ENCODE measurements around the gene DEAF1. TPM values are rescaled to one million over a fixed set of nuclear protein-coding genes. Genes with fewer than 3 reads are reported as not detected.

Gene DEAF1
- total RNA-seq, 1 donor from 2014 or later = 23.8 TPM

- ATAC-seq = no peak
Measured at GRCh38 chr11:643849-644738, 50.9 kb downstream of the DEAF1 start.

DNA sequence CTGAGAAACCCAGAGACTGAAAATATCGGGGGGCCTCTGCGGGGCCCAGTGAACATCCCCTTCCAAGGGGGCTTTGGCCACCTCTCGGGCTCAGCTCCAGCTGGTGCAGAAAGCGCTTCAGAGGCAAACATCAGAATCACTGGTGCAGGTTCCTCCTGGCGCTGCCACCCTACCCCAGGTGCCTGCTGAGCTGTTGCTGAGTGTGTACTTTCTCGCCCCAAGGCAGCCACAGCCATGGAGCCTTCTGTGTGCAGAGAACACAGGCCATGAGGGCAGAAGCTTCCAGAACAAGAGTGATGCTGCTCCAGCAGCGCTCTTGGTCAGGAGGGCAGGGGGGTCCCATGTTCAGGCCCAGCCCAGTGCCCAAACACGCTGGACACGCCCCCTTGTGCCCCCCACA, 51.7 kb downstream of the DEAF1 start:
- ATAC-seq = no peak

- ATAC-seq = no peak
Measured at GRCh38 chr11:641806-642370, 53.1 kb downstream of the DEAF1 start.

- ATAC-seq = no peak
Measured at GRCh38 chr11:640021-640706, 54.9 kb downstream of the DEAF1 start.

DNA sequence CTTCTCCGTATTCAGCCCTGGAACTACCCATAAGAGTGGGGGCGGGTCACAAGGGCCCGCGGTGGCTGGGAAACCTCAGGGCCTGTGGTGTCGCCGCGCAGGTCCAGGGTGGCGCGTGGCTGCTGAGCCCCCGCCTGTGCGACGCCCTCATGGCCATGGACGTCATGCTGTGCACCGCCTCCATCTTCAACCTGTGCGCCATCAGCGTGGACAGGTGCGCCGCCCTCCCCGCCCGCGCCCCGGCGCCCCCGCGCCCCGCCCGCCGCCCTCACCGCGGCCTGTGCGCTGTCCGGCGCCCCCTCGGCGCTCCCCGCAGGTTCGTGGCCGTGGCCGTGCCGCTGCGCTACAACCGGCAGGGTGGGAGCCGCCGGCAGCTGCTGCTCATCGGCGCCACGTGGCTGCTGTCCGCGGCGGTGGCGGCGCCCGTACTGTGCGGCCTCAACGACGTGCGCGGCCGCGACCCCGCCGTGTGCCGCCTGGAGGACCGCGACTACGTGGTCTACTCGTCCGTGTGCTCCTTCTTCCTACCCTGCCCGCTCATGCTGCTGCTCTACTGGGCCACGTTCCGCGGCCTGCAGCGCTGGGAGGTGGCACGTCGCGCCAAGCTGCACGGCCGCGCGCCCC, 55.6 kb downstream of the DEAF1 start:
- ATAC-seq = no peak

- ATAC-seq = no peak
Measured at GRCh38 chr11:638631-639331, 56.2 kb downstream of the DEAF1 start.

DNA sequence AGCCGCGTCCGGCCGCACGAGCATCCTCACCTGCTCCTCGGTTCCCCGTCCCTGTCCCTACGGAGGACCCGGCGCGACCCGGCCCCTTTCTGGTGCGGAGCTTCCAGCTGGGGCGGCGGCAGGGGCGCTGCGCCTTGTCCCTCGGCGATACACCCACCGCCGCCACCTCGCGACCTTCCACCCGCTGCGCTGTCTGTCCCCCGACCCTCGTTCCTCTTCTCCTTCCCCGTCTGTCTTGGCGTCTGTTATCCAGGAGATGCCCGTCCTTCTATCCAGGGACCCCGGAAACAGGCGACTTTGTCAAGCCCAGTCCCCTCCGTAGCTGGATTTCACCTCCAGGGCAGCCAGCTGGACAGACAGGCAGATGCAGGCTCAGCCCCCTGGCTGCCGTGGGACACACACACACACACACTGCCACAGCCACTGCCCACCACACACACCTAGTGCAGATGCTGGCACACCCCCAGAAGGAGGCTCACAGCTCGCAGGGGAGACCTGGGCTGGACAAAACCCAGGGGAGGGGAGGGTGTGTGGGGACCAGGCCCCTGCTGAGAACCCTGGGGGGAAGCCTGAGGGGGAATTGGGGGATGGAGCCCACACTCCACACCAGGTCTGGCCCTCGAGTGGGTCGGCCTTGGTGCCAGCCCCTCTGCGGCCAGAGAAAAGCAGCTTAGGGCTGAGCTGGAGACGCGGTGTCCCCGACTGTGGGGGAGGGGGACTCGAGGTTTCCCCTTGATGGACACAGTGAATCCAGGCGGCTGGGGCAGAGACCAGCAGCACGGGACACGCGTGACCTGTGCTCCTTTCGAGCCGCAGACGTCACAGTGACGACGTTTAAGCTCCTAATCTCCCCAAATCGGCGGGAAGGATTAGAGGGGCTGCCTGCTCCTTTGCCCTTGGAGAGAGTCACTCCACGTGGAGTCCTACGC, 57.2 kb downstream of the DEAF1 start:
- ATAC-seq = no peak

DNA sequence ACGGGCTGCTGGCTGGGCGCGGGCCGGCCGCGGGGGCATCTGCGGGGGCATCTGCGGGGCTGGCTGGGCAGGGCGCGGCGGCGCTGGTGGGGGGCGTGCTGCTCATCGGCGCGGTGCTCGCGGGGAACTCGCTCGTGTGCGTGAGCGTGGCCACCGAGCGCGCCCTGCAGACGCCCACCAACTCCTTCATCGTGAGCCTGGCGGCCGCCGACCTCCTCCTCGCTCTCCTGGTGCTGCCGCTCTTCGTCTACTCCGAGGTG, 57.8 kb downstream of the DEAF1 start:
- ATAC-seq = no peak

DNA sequence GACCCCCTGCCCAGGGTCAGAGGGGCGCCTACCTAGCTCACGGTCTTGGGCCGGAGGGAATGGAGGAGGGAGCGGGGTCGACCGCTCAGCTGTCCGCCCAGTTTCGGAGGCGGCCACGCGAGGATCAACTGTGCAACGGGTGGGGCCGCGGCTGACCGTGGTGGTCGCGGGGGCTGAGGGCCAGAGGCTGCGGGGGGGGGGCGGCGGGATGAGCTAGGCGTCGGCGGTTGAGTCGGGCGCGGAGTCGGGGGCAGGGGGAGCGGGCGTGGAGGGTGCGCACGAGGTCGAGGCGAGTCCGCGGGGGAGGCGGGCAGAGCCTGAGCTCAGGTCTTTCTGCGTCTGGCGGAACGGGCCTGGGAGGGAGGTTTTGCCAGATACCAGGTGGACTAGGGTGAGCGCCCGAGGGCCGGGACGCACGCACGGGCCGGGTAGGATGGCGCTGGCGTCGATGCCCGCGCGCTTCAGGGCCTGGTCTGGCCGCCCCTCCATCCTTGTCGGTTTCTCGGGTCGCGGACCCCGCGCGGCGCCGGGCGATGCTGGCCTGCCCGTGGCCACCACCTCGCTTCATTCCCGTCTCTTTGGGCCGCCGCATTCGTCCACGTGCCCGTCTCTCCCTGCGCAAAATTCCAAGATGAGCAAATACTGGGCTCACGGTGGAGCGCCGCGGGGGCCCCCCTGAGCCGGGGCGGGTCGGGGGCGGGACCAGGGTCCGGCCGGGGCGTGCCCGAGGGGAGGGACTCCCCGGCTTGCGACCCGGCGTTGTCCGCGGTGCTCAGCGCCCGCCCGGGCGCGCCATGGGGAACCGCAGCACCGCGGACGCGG, 58.3 kb downstream of the DEAF1 start, which contains the start of gene DRD4:
DRD4 (plus strand) TSS at position 759 of the 822 bp plus-strand sequence; CDS start at position 795, 36 bp downstream.
- peak; percentile 31 for ATAC-seq

DNA sequence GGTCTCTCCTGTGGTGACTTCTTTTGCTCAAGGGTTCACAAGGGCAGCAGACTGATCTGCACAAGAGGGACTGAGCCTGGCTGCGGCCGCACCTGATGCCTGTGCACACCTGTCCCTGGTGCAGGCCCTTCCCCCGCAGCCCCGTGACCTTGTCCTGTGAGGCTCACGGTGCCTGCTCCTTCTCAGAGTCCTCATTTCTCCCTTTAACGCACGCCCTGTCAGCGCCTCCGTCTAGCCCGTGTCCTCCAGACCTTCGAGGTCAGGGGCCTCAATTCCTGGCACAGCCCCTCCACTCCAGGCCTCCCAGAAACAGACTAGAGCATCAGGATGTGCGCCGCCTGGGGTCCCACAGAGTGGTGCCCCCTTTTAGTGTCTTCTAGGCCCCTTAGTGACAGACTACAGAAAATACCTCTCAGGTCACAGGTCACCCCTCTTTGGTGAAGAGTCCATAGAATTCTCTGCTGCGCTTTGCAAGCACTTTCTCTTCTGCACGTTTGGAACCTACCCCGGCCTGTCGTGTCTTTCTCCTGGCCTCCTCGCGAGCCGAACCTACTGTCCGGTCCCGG, 59.0 kb downstream of the DEAF1 start:
- no peak for ATAC-seq

GRCh38 chr11:630871-631270, 64.2 kb downstream of the DEAF1 start:
- no peak for ATAC-seq

GRCh38 chr11:629237-629583, 65.8 kb downstream of the DEAF1 start:
- ATAC-seq = no peak

DNA sequence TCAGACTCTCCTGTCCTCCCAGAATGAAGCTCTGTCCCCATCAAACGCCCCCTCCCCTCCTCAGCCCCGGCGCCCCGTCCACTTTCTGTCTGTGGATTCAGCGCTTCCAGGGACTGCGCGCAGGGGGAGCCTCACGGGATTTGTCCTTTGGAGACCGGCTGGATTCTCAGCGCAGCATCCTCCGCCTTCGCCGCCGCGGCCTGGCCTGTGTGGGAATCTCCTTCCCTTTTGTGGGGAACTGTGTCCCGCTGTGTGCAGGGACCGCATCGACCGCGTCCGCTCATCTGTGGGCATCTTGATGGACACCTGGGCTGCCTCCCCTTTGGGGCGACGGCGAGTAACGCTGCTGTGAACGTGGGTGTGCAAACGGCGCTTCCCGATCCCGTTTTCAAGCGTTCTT, 67.0 kb downstream of the DEAF1 start:
- no peak for ATAC-seq

DNA sequence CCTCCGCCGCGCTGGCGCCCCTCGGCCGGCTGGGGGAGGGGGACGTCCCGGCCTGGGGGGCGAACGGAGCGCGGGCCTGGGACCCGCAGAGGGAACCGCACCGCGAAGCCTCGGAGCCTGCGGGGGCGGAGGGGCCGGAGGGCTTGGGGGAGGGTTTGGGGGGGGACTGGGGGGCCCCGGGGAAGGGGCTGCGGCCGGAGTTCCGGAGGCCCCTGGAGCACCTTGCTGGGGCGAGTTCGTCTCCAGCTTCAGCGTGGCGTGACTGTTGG, 67.8 kb downstream of the DEAF1 start:
- no peak for ATAC-seq

GRCh38 chr11:626475-627307, 68.3 kb downstream of the DEAF1 start, which contains the start of gene SCT:
Gene SCT (minus strand): TSS chr11:627181. CDS start chr11:627143, 38 bp downstream.
- ATAC-seq = no peak

DNA sequence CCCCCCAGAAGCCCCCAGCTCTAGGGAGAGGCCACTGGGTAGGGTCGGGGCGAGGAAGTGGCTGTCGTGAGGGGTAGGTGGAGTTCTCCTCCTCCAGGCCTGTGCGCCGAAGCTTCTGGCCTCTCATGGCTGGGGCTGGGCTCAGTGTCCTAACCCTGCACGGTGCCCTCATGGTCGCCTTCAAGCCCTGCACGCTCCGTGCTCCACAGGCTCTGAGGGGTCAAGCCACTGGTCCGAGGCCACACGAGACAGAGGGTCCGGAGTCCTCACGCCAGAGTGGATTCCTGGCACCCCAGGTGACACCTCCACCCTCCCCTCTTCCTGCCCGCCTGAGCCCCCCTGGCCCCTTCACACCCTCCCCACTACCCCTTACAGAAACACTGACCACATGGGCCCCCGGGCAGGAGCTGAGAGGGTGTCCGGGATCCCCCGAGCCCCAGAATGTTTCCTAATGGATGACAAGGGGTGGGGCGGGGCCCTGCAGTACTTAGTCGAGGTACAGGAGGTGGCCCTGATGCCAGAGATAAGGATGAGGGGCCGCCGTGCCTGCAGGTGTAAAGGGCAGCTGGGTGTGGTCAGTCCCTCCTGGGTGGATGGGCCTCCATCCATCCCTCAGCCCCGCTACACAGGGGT, 69.3 kb downstream of the DEAF1 start:
- peak; percentile 9 for ATAC-seq

- ATAC-seq = peak; percentile 22
Measured at GRCh38 chr11:624705-625635, 70.1 kb downstream of the DEAF1 start, which contains the start of gene CDHR5. Gene CDHR5 (minus strand): TSS chr11:624955. CDS start chr11:624902, 53 bp downstream.
